SK-N-SH (cell line): ENCODE results near the gene ARID1B. TPM values are rescaled to one million over a fixed set of nuclear protein-coding genes. Genes with fewer than 3 reads are reported as not detected.

Source experiments
- CTCF ChIA-PET: fragments of 300-600, 350-600 bp; formaldehyde crosslinking; extraction: SDS; loops from one replicate; lab custom pipeline; 2021; lab: Yijun Ruan, JAX
- POLR2A ChIA-PET: fragments of 350-600 bp; sonication (Branson Sonifier 250); formaldehyde crosslinking; extraction: SDS; loops from one replicate; lab custom pipeline; 2020; ENCODE audit warnings: antibody characterized with exemption, inconsistent platforms; lab: Yijun Ruan, JAX
- DNase-seq: peaks from one replicate; pipeline ENCODE4 v3.0.0; 2012
- H2AFZ ChIP-seq: fragments of 200-600 bp; sonication (generic); 2 replicates; pipeline ENCODE4 v1.8.1; 2016; ENCODE audit warnings: antibody characterized with exemption, mild to moderate bottlenecking, low read depth
- H3F3A ChIP-seq: fragments of 200-600 bp; sonication (generic); replicated peaks from 2 replicates; pipeline ENCODE3; 2016; ENCODE audit warnings: antibody characterized with exemption, mild to moderate bottlenecking; ENCODE audit not compliant: insufficient read depth
- H3K27ac ChIP-seq, 2 experiments: fragments of 200-500 bp in 1 of 2; fragments of 200-600 bp in 1 of 2; sonication (Bioruptor generic) in 1 of 2; sonication (generic), shearing (Covaris generic) in 1 of 2; 2 replicates each; pipeline versions ENCODE4 v1.5.1 to v1.6.1; 2014 to 2016; ENCODE audit warnings: low read depth in 2 of 2, inconsistent platforms in 1 of 2, low read length in 1 of 2, mild to moderate bottlenecking in 1 of 2, mixed read lengths in 1 of 2
- H3K27me3 ChIP-seq: fragments of 200-600 bp; sonication (generic), shearing (Covaris generic); 2 replicates; pipeline ENCODE4 v1.6.1; 2016; ENCODE audit warnings: mixed run types; ENCODE audit not compliant: insufficient read depth
- H3K36me3 ChIP-seq, 2 experiments: fragments of 200-500 bp in 1 of 2; fragments of 200-600 bp in 1 of 2; sonication (Bioruptor generic) in 1 of 2; sonication (generic) in 1 of 2; replicated peaks in 1 of 2; 2 replicates each; pipeline versions ENCODE3 to v1.5.1; 2014 to 2016; ENCODE audit warnings: low read length in 1 of 2, mild to moderate bottlenecking in 1 of 2; ENCODE audit not compliant: insufficient read depth in 2 of 2, control insufficient read depth in 1 of 2
- H3K4me1 ChIP-seq, 2 experiments: fragments of 200-500 bp in 1 of 2; fragments of 200-600 bp in 1 of 2; sonication (Bioruptor generic) in 1 of 2; sonication (generic), shearing (Covaris generic) in 1 of 2; 2 replicates each; pipeline versions ENCODE4 v1.5.1 to v1.6.1; 2014 to 2016; ENCODE audit warnings: low read depth in 1 of 2, low read length in 1 of 2, mixed run types in 1 of 2; ENCODE audit not compliant: insufficient read depth in 2 of 2, control insufficient read depth in 1 of 2
- H3K4me2 ChIP-seq: fragments of 200-600 bp; sonication (generic), shearing (Covaris generic); 2 replicates; pipeline ENCODE4 v1.6.1; 2017; ENCODE audit warnings: mixed run types
- H3K4me3 ChIP-seq, 2 experiments: fragments of 200-500 bp in 1 of 2; fragments of 200-600 bp in 1 of 2; sonication (Bioruptor generic) in 1 of 2; sonication (generic), shearing (Covaris generic) in 1 of 2; 2 replicates each; pipeline versions ENCODE4 v1.5.1 to v1.8.1; 2014 to 2016; ENCODE audit warnings: low read depth in 2 of 2, inconsistent platforms in 1 of 2, low read length in 1 of 2, mild to moderate bottlenecking in 1 of 2, mixed read lengths in 1 of 2, moderate library complexity in 1 of 2
- H3K79me2 ChIP-seq: fragments of 200-600 bp; sonication (generic); 2 replicates; pipeline ENCODE4 v1.8.1; 2017; ENCODE audit warnings: mild to moderate bottlenecking; ENCODE audit not compliant: insufficient read depth
- H3K9ac ChIP-seq: fragments of 200-600 bp; sonication (generic); 2 replicates; pipeline ENCODE4 v1.6.1; 2017; ENCODE audit warnings: mixed run types
- H3K9me2 ChIP-seq: fragments of 200-600 bp; sonication (generic); 2 replicates; pipeline ENCODE4 v1.6.1; 2017; ENCODE audit warnings: mixed run types
- H3K9me3 ChIP-seq: fragments of 200-600 bp; sonication (generic); 2 replicates; pipeline ENCODE4 v1.6.1; 2017; ENCODE audit warnings: mixed run types, mild to moderate bottlenecking, moderate library complexity
- H4K20me1 ChIP-seq: fragments of 200-600 bp; sonication (generic); 2 replicates; pipeline ENCODE4 v1.6.1; 2017; ENCODE audit warnings: mild to moderate bottlenecking, mixed run types; ENCODE audit not compliant: insufficient read depth
- CHD2 ChIP-seq: fragments of 150-350 bp; IDR thresholded peaks from 2 replicates; pipeline ENCODE4 v1.6.1; 2018; ENCODE audit warnings: low read length; ENCODE audit not compliant: partially characterized antibody
- EZH2phosphoT487 ChIP-seq: fragments of 200-600 bp; sonication (generic); IDR thresholded peaks from 2 replicates; pipeline ENCODE4 v1.6.1; 2017; ENCODE audit warnings: low read depth, mixed run types, mild to moderate bottlenecking, antibody characterized with exemption, moderate library complexity, borderline replicate concordance
- FOSL2 ChIP-seq: IDR thresholded peaks from 2 replicates; pipeline ENCODE4 v1.4.0; 2012; ENCODE audit warnings: low read depth, mild to moderate bottlenecking, moderate library complexity, borderline replicate concordance
- FOXJ3 ChIP-seq: sonication (generic); formaldehyde crosslinking; IDR thresholded peaks from 2 replicates; pipeline ENCODE4 v1.5.1; 2020; ENCODE audit warnings: mild to moderate bottlenecking, missing genetic modification reagents
- GABPA ChIP-seq: IDR thresholded peaks from 2 replicates; pipeline ENCODE4 v1.4.0; 2012; ENCODE audit warnings: low read depth, mild to moderate bottlenecking
- GATA2 ChIP-seq: sonication (generic); formaldehyde crosslinking; IDR thresholded peaks from 2 replicates; pipeline ENCODE4 v1.5.0; 2020; ENCODE audit warnings: mild to moderate bottlenecking, missing genetic modification reagents
- MEF2A ChIP-seq: IDR thresholded peaks from 2 replicates; pipeline ENCODE4 v1.4.0; 2012; ENCODE audit warnings: low read depth, borderline replicate concordance
- NRF1 ChIP-seq: IDR thresholded peaks from 2 replicates; pipeline ENCODE4 v1.6.1; 2012; ENCODE audit warnings: low read depth, mild to moderate bottlenecking, low read length
- RAD21 ChIP-seq: IDR thresholded peaks from 2 replicates; pipeline ENCODE4 v1.6.1; 2012; ENCODE audit warnings: mild to moderate bottlenecking, low read length
- SIN3A ChIP-seq: IDR thresholded peaks from 2 replicates; pipeline ENCODE4 v1.6.1; 2012; ENCODE audit warnings: low read depth, mild to moderate bottlenecking, low read length, moderate library complexity, borderline replicate concordance
- SMC3 ChIP-seq: IDR thresholded peaks from 2 replicates; pipeline ENCODE4 v1.6.1; 2012; ENCODE audit warnings: low read depth, low read length, improper control_type of control experiment
- TCF12 ChIP-seq: IDR thresholded peaks from 2 replicates; pipeline ENCODE4 v1.4.0; 2012
- TEAD4 ChIP-seq: IDR thresholded peaks from 2 replicates; pipeline ENCODE4 v1.4.0; 2012; ENCODE audit warnings: mild to moderate bottlenecking, borderline replicate concordance; ENCODE audit not compliant: insufficient read depth
- WGBS: methylation state at CpG from one replicate; pipeline ENCODE4 v1.1.6; 2017; ENCODE audit warnings: low lambda C conversion rate; 5-methylcytosine and 5-hydroxymethylcytosine counted together
- polyA plus RNA-seq, 3 experiments: library from polyadenylated mRNA; depleted of rRNA; stranded (reverse); fragments of >200 nt; gene quantifications; 2 replicates each; pipeline ENCODE4 v1.2.3, GENCODE V29; 2012
- TF ChIP-seq, protein P1 (sequence below): IDR thresholded peaks from 2 replicates; pipeline ENCODE4 v1.4.0; 2012; ENCODE audit warnings: low read depth
- TF ChIP-seq, protein P2 (sequence below): IDR thresholded peaks from 2 replicates; pipeline ENCODE4 v1.4.0; 2012; ENCODE audit warnings: low read depth, borderline replicate concordance
- TF ChIP-seq, protein P3 (sequence below): fragments of 150-350 bp; IDR thresholded peaks from 2 replicates; pipeline ENCODE4 v1.6.1; 2016; ENCODE audit warnings: mild to moderate bottlenecking, low read depth, low read length
- TF ChIP-seq, protein P4 (sequence below): IDR thresholded peaks from 2 replicates; pipeline ENCODE4 v1.4.0; 2012; ENCODE audit warnings: low read depth, borderline replicate concordance
- TF ChIP-seq, protein P5 (sequence below): fragments of 150-350 bp; IDR thresholded peaks from 2 replicates; pipeline ENCODE4 v1.6.1; 2017; ENCODE audit warnings: antibody characterized with exemption, low read length, low read depth, borderline replicate concordance
- TF ChIP-seq, protein P6 (sequence below): fragments of 200-600 bp; sonication (generic); IDR thresholded peaks from 2 replicates; pipeline ENCODE4 v1.6.1; 2017; ENCODE audit warnings: antibody characterized with exemption, mild to moderate bottlenecking, moderate library complexity

The ARID1B gene
- polyA plus RNA-seq, 1 of the 3 experiments (the other 2 are of a cell fraction) = 13.6 TPM

DNA sequence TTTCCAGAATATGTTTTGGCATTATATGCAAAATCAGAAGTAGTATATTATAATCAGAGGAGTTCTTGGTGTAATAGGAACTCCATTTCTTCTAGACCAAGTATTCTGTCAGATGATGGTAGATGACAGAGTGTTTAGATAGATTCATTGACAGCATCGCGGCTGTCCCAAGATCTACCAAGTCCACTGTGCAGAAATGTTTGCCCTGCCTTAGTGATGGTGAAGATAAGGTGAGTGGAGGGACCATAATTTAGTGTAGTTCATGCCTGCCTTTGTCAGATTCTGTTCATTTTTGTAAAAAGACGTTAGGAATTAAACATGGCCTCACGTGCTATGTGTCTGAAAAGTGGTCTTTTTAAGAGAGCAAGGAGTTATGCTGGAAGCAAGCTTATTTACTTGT lies 270.1 kb downstream of the ARID1B start:
- DNase-seq = no peak
- ChIA-PET POLR2A (no interaction called here), CTCF (interaction anchor here (0.8 to 2.6 kb wide), 5 partner anchors 13 to 136 kb away, joined by 3 to 16 read pairs (median 9); no protein-coding TSS in a partner anchor)
- Histone ChIP-seq H3K9me3 (no peaks in the 10 kb centered on the region), H3K36me3 (peaks cover 0 to 2% of the 10 kb centered on the region in 2 experiments), H3F3A (peaks cover 20% of the 10 kb centered on the region), H3K4me2 (no peak overlapping the region), H2AFZ (no peak overlapping the region), H3K27me3 (no peaks in the 10 kb centered on the region), H3K4me1 (peaks cover 12 to 18% of the 10 kb centered on the region in 2 experiments; a peak in 3 of 4 replicates), H3K4me3 (no peak overlapping the region), H4K20me1 (no peaks in the 10 kb centered on the region), H3K79me2 (peaks cover 55% of the 10 kb centered on the region), H3K9ac (no peak overlapping the region), H3K27ac (no peak overlapping the region), H3K9me2 (no peaks in the 10 kb centered on the region)
- TF ChIP-seq NRF1 = no peak
- TF ChIP-seq SMC3 = no peak
- TF ChIP-seq, protein P1, sequence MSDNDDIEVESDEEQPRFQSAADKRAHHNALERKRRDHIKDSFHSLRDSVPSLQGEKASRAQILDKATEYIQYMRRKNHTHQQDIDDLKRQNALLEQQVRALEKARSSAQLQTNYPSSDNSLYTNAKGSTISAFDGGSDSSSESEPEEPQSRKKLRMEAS = no peak
- no peak for TF ChIP-seq FOXJ3 (CRISPR knock-in tag)
- TF ChIP-seq SIN3A = no peak
- TF ChIP-seq, protein P2, sequence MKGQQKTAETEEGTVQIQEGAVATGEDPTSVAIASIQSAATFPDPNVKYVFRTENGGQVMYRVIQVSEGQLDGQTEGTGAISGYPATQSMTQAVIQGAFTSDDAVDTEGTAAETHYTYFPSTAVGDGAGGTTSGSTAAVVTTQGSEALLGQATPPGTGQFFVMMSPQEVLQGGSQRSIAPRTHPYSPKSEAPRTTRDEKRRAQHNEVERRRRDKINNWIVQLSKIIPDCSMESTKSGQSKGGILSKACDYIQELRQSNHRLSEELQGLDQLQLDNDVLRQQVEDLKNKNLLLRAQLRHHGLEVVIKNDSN = no peak
- no peak for TF ChIP-seq EZH2phosphoT487
- TF ChIP-seq CHD2 = no peak
- no peak for TF ChIP-seq TCF12
- no peak for TF ChIP-seq RAD21
- 96% methylated on average over 4 of the region's 4 CpGs for whole genome bisulfite sequencing

DNA sequence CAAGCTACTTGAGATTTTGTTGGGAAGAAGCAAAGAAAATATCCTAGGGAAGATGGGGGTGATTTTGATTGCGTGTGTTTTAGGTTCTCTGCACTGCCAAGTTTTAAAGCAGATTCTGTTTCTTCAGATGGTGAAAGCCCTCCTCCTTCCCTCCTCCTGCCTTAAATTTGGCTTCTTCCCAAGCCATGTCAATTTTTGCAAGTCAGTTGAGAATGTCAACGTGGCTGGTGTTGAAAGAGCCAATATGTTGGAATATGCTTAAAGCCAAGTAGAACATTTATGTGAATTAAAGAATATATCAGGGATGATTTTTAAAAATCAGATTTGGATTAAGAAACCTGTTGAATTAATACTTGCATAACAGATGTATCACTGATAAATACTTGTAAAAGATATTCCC lies 270.8 kb downstream of the ARID1B start:
- Histone ChIP-seq H2AFZ (no peak overlapping the region), H3K27me3 (no peaks in the 10 kb centered on the region), H3F3A (peaks cover 20% of the 10 kb centered on the region), H3K9ac (no peak overlapping the region), H3K27ac (no peak overlapping the region), H3K36me3 (peaks cover 0 to 2% of the 10 kb centered on the region in 2 experiments), H4K20me1 (no peaks in the 10 kb centered on the region), H3K79me2 (peaks cover 60% of the 10 kb centered on the region), H3K9me3 (no peaks in the 10 kb centered on the region), H3K4me2 (no peak overlapping the region), H3K4me3 (no peak overlapping the region), H3K4me1 (peaks cover 12 to 18% of the 10 kb centered on the region in 2 experiments; a peak in 3 of 4 replicates), H3K9me2 (no peaks in the 10 kb centered on the region)
- CTCF ChIA-PET = interaction anchor here (0.7 to 2.6 kb wide), 4 partner anchors 13 to 226 kb away, joined by 3 to 11 read pairs (median 6); no protein-coding TSS in a partner anchor
- WGBS = 96% methylated on average over 2 of the region's 2 CpGs
- no peak for DNase-seq
- POLR2A ChIA-PET = no interaction called here
- TF ChIP-seq, protein P3, sequence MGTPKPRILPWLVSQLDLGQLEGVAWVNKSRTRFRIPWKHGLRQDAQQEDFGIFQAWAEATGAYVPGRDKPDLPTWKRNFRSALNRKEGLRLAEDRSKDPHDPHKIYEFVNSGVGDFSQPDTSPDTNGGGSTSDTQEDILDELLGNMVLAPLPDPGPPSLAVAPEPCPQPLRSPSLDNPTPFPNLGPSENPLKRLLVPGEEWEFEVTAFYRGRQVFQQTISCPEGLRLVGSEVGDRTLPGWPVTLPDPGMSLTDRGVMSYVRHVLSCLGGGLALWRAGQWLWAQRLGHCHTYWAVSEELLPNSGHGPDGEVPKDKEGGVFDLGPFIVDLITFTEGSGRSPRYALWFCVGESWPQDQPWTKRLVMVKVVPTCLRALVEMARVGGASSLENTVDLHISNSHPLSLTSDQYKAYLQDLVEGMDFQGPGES = no peak
- TF ChIP-seq GABPA (no peak), SMC3 (no peak), TCF12 (no peak), TEAD4 (no peak), EZH2phosphoT487 (no peak), MEF2A (no peak), GATA2 (CRISPR knock-in tag) (no peak), NRF1 (no peak), RAD21 (no peak), FOSL2 (no peak)
- TF ChIP-seq, protein P4, sequence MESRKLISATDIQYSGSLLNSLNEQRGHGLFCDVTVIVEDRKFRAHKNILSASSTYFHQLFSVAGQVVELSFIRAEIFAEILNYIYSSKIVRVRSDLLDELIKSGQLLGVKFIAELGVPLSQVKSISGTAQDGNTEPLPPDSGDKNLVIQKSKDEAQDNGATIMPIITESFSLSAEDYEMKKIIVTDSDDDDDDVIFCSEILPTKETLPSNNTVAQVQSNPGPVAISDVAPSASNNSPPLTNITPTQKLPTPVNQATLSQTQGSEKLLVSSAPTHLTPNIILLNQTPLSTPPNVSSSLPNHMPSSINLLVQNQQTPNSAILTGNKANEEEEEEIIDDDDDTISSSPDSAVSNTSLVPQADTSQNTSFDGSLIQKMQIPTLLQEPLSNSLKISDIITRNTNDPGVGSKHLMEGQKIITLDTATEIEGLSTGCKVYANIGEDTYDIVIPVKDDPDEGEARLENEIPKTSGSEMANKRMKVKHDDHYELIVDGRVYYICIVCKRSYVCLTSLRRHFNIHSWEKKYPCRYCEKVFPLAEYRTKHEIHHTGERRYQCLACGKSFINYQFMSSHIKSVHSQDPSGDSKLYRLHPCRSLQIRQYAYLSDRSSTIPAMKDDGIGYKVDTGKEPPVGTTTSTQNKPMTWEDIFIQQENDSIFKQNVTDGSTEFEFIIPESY = no peak
- TF ChIP-seq, protein P5, sequence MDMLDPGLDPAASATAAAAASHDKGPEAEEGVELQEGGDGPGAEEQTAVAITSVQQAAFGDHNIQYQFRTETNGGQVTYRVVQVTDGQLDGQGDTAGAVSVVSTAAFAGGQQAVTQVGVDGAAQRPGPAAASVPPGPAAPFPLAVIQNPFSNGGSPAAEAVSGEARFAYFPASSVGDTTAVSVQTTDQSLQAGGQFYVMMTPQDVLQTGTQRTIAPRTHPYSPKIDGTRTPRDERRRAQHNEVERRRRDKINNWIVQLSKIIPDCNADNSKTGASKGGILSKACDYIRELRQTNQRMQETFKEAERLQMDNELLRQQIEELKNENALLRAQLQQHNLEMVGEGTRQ = no peak
- TF ChIP-seq, protein P6, sequence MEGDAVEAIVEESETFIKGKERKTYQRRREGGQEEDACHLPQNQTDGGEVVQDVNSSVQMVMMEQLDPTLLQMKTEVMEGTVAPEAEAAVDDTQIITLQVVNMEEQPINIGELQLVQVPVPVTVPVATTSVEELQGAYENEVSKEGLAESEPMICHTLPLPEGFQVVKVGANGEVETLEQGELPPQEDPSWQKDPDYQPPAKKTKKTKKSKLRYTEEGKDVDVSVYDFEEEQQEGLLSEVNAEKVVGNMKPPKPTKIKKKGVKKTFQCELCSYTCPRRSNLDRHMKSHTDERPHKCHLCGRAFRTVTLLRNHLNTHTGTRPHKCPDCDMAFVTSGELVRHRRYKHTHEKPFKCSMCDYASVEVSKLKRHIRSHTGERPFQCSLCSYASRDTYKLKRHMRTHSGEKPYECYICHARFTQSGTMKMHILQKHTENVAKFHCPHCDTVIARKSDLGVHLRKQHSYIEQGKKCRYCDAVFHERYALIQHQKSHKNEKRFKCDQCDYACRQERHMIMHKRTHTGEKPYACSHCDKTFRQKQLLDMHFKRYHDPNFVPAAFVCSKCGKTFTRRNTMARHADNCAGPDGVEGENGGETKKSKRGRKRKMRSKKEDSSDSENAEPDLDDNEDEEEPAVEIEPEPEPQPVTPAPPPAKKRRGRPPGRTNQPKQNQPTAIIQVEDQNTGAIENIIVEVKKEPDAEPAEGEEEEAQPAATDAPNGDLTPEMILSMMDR = no peak
